Testis (tissue), 2 donors: Measurements from ENCODE around the gene SAV1.

Experiments
- POLR2A ChIP-seq: fragments of 450-650 bp; IDR thresholded peaks from one replicate; pipeline ENCODE4 v1.6.1; 2017; ENCODE audit warnings: antibody characterized with exemption, mild to moderate bottlenecking, moderate library complexity
- TF ChIP-seq, protein P1 (sequence below), 3 experiments: fragments of 450-650 bp in 2 of 3; fragments of 200-600 bp in 1 of 3; sonication (generic) in 1 of 3; IDR thresholded peaks; one replicate each; pipeline ENCODE4 v1.5.1; 2016 to 2019; ENCODE audit warnings: antibody characterized with exemption in 3 of 3, mild to moderate bottlenecking in 2 of 3, moderate library complexity in 1 of 3

DNA sequence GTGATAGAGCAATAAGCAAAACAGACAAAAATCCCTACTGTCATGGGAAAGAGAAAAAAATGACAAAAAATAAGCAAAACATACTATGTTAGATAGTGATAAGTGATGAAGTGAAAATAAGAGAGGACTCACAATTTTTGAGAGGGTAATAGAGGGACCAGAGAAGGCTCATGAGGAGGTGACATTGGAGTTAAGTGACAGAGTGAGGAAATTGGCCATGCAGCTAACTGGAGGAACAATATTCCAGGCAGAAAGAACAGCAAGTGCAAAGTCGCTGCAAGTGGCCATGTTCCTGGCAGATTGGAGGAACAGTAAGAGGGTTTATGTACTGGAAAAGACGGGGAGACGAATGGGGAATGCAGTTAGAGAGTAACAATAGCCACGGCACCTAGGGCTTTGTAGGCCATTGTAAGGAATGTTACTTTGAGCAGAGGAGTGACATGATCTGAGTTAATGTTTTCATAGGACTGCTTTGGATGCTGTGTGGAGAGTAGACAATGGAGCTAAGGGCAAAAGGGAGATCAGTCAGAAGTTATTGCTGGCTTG, 1.4 kb upstream of the SAV1 start:
- TF ChIP-seq, protein P1, sequence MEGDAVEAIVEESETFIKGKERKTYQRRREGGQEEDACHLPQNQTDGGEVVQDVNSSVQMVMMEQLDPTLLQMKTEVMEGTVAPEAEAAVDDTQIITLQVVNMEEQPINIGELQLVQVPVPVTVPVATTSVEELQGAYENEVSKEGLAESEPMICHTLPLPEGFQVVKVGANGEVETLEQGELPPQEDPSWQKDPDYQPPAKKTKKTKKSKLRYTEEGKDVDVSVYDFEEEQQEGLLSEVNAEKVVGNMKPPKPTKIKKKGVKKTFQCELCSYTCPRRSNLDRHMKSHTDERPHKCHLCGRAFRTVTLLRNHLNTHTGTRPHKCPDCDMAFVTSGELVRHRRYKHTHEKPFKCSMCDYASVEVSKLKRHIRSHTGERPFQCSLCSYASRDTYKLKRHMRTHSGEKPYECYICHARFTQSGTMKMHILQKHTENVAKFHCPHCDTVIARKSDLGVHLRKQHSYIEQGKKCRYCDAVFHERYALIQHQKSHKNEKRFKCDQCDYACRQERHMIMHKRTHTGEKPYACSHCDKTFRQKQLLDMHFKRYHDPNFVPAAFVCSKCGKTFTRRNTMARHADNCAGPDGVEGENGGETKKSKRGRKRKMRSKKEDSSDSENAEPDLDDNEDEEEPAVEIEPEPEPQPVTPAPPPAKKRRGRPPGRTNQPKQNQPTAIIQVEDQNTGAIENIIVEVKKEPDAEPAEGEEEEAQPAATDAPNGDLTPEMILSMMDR (IDR thresholded peaks at IDR 0.05): no peak
- no peak for TF ChIP-seq POLR2A
